Lung (tissue), 12 donors: ENCODE data around the gene OPRD1. TPM values are rescaled to one million over a fixed set of nuclear protein-coding genes. Genes with fewer than 3 reads are reported as not detected.
A peak's percentile ranks its signal among the peaks of the same experiment; 100 is the strongest.

Experiments
- ATAC-seq: fragments of 200-7000 bp; cut with Tn5 transposase; one replicate; pipeline ENCODE4 v1.9.1; 2020; ENCODE audit warnings: moderate number of reproducible peaks; ENCODE audit not compliant: insufficient read depth, low FRiP score
- DNase-seq, 3 donors: peaks; one replicate each; pipeline ENCODE4 v3.0.0-alpha.2; 2013 to 2017
- H3K27ac ChIP-seq, 2 donors: one replicate each; pipeline ENCODE4 v1.5.1; 2013; ENCODE audit warnings: mild to moderate bottlenecking in 2 of 2, moderate library complexity in 2 of 2, control low read depth in 1 of 2, inconsistent platforms in 1 of 2, low read depth in 1 of 2, low read length in 1 of 2
- H3K27me3 ChIP-seq, 3 donors: one replicate each; pipeline ENCODE4 v1.5.1; 2013; ENCODE audit warnings: low read length in 2 of 3; ENCODE audit not compliant: control insufficient read depth in 3 of 3, insufficient read depth in 3 of 3
- H3K36me3 ChIP-seq, 4 donors: one replicate each; pipeline ENCODE4 v1.5.1; 2013; ENCODE audit warnings: low read length in 4 of 4, mild to moderate bottlenecking in 1 of 4, moderate library complexity in 1 of 4; ENCODE audit not compliant: control insufficient read depth in 4 of 4, insufficient read depth in 4 of 4
- H3K4me1 ChIP-seq, 5 donors: one replicate each; pipeline ENCODE4 v1.5.1; 2013; ENCODE audit warnings: low read length in 5 of 5, mild to moderate bottlenecking in 2 of 5, moderate library complexity in 1 of 5; ENCODE audit not compliant: control insufficient read depth in 5 of 5, insufficient read depth in 5 of 5
- H3K4me3 ChIP-seq: one replicate; pipeline ENCODE4 v1.5.1; 2013; ENCODE audit warnings: mild to moderate bottlenecking, control low read depth, moderate library complexity
- H3K9ac ChIP-seq, 2 donors: one replicate each; pipeline ENCODE4 v1.5.1; 2013; ENCODE audit warnings: low read length in 2 of 2, control low read depth in 1 of 2; ENCODE audit not compliant: insufficient read depth in 1 of 2
- H3K9me3 ChIP-seq, 4 donors: one replicate each; pipeline ENCODE4 v1.5.1; 2013; ENCODE audit warnings: low read length in 3 of 4, mild to moderate bottlenecking in 1 of 4, moderate library complexity in 1 of 4; ENCODE audit not compliant: control insufficient read depth in 4 of 4, insufficient read depth in 3 of 4
- WGBS, 2 donors: extraction: QIAGEN DNeasy Blood & Tissue Kit; methylation state at CpG; one replicate each; pipeline ENCODE4 v1.1.7; 2013; 5-methylcytosine and 5-hydroxymethylcytosine counted together
- polyA plus RNA-seq, 2 donors: library from polyadenylated mRNA; stranded (reverse); fragments of 200-250 nt; gene quantifications; one replicate each; pipeline ENCODE4 v1.2.1, GENCODE V29; 2013
- total RNA-seq, 2 donors: library from RNA; depleted of rRNA in 1 of 2; stranded (reverse); fragments of >200 nt in 1 of 2; gene quantifications; one replicate each; pipeline ENCODE4 v1.2.1, GENCODE V29; 2014 to 2021
- TF ChIP-seq, protein P1 (sequence below): IDR thresholded peaks from 2 replicates; pipeline ENCODE4 v1.5.1; 2012; ENCODE audit warnings: mild to moderate bottlenecking; ENCODE audit errors: control extremely low read depth, extremely low read depth
- donor health status: control.
- donor health status: control.
- donor health status: Bipolar disorder and iron deficiency.
- donor health status: healthy.
- donor health status: DM: yes; HTN: yes; CAD: no.

The OPRD1 gene
- total and polyA plus RNA-seq, 4 donors, result 0.01 to 0.28 (median 0.02) TPM; not detected in 1

DNA sequence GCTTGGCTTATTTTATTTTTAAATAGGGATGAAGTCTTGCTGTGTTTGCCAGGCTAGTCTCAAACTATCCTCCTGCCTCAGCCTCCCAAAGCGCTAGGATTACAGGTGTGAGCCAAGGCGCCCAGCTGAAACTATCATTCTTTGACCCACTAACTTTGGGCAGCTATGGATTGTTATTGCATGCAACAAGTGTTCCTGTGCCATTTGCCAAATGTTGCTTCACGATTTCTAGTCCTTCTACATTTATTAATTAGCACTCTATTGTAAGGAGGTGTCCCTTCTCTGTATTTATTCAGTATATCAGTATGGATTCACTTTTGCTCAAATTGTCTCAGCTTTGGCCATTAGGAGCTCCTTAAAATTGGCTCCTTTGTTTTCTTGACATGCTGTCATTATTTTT lies 38.9 kb upstream of the OPRD1 start:
- Histone ChIP-seq H3K27me3 (no peaks in the 10 kb centered on the region), H3K9me3 (no peaks in the 10 kb centered on the region), H3K4me3 (no peak overlapping the region), H3K4me1 (peaks cover 0 to 9% (median 3%) of the 10 kb centered on the region in 5 donors), H3K9ac (no peak overlapping the region), H3K36me3 (peaks cover 4 to 21% (median 13%) of the 10 kb centered on the region in 4 donors), H3K27ac (no peak overlapping the region)
- 91% methylated on average over 3 of the region's 3 CpGs for WGBS, 2 donors
- TF ChIP-seq, protein P1, sequence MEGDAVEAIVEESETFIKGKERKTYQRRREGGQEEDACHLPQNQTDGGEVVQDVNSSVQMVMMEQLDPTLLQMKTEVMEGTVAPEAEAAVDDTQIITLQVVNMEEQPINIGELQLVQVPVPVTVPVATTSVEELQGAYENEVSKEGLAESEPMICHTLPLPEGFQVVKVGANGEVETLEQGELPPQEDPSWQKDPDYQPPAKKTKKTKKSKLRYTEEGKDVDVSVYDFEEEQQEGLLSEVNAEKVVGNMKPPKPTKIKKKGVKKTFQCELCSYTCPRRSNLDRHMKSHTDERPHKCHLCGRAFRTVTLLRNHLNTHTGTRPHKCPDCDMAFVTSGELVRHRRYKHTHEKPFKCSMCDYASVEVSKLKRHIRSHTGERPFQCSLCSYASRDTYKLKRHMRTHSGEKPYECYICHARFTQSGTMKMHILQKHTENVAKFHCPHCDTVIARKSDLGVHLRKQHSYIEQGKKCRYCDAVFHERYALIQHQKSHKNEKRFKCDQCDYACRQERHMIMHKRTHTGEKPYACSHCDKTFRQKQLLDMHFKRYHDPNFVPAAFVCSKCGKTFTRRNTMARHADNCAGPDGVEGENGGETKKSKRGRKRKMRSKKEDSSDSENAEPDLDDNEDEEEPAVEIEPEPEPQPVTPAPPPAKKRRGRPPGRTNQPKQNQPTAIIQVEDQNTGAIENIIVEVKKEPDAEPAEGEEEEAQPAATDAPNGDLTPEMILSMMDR, result no peak
- no peak for DNase-seq
- ATAC-seq, result no peak

DNA sequence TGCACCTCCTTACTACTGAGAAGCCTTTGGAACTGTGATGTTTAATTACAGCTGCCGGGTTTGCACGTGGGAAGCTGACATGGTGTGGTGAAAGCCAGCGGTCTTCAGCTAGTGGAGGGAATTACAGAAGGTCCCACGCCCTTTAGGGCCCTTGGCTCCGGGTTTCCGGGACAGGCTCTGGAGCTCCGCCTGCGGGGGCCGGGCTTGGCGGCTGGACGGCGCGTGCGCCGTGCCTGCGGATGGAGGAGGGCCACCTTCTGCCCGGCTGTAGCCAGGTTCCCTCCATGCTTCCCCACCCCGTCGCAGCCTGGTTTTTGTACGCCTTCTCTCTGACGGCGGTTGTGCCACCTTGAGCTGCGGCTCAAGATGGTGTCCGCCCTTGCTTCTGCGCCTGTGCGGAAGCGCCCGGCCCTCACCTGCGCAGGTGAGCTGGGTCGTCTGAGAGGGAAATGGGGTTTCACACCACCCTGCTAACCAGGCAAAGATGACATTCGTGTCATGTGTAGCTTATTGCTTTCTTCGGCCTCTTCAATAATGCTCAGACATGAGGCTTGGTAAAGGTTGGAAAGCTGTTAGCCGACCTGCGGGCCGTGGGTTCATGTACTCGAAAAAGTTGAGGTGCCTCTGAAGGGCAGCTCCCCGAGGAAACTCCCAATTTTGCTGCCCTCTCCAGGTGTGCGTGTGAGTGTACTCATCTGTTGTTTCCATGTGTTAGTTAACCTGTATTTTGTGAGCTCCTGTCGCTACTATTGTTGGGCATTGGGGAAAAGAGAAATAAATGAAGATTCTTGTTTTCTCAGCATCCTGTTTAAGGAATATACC lies 36.6 kb upstream of the OPRD1 start:
- TF ChIP-seq, protein P1, result no peak
- Histone ChIP-seq H3K36me3 (peaks cover 0 to 12% (median 7%) of the 10 kb centered on the region in 4 donors), H3K27ac (peak overlapping the region in 1 of 2 donors; percentile 83), H3K4me1 (peaks cover 0 to 9% (median 3%) of the 10 kb centered on the region in 5 donors), H3K9ac (peak overlapping the region in 1 of 2 donors; percentile 77), H3K27me3 (no peaks in the 10 kb centered on the region), H3K9me3 (no peaks in the 10 kb centered on the region), H3K4me3 (peak overlapping the region; percentile 24)
- DNase-seq, result peak; percentile 64 to 77 (median 72)
- ATAC-seq, result peak; percentile 93
- 17 to 19% methylated on average over 39 of the region's 39 CpGs for WGBS, 2 donors

DNA sequence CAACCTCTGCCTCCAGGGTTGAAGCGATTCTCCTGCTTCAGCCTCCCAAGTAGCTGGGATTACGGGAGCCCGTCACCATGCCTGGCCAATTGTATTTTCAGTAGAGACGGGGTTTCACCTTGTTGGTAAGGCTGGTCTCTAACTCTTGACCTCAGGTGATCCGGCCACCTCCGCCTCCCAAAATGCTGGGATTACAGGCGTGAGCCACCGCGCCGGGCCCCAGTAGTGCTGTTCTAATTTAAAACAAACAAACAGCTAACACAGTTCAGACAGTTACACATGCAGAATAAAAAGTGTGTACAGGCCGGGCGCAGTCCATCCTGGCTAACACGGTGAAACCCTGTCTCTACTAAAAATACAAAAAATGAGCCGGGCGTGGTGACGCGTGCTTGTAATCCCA lies 35.6 kb upstream of the OPRD1 start:
- Histone ChIP-seq H3K4me3 (no peak overlapping the region), H3K9ac (no peak overlapping the region), H3K4me1 (peaks cover 0 to 9% (median 3%) of the 10 kb centered on the region in 5 donors), H3K36me3 (peaks cover 0 to 12% (median 6%) of the 10 kb centered on the region in 4 donors), H3K9me3 (no peaks in the 10 kb centered on the region), H3K27me3 (no peaks in the 10 kb centered on the region), H3K27ac (no peak overlapping the region)
- DNase-seq (no peak), ATAC-seq (no peak)
- 97 to 98% methylated on average over 17 of the region's 17 CpGs for WGBS, 2 donors
- TF ChIP-seq, protein P1, result no peak
